H9 (cell line): ENCODE data around the gene ITIH4. TPM values are rescaled to one million over a fixed set of nuclear protein-coding genes. Genes with fewer than 3 reads are reported as not detected.

Source experiments
- DNase-seq: peaks from one replicate; pipeline ENCODE4 v3.0.0-alpha.2; 2017
- H2AFZ ChIP-seq: one replicate; pipeline ENCODE4 v1.6.1; 2013; ENCODE audit warnings: mild to moderate bottlenecking, low read length, control low read depth, moderate library complexity
- H2AK5ac ChIP-seq: 2 replicates; pipeline ENCODE4 v1.6.1; 2013; ENCODE audit warnings: low read length, control low read depth, mixed read lengths; ENCODE audit not compliant: insufficient read length
- H2BK120ac ChIP-seq: one replicate; pipeline ENCODE4 v1.6.1; 2013; ENCODE audit warnings: low read depth, mild to moderate bottlenecking, low read length, control low read depth, inconsistent platforms; ENCODE audit not compliant: poor library complexity, severe bottlenecking
- H2BK12ac ChIP-seq: 2 replicates; pipeline ENCODE4 v1.6.1; 2013; ENCODE audit warnings: low read length, control low read depth, mixed read lengths, low read depth; ENCODE audit not compliant: insufficient read length
- H2BK15ac ChIP-seq: 2 replicates; pipeline ENCODE4 v1.6.1; 2013; ENCODE audit warnings: low read depth, low read length, control low read depth
- H2BK20ac ChIP-seq: one replicate; pipeline ENCODE4 v1.6.1; 2013; ENCODE audit warnings: low read depth, mild to moderate bottlenecking, low read length, control low read depth, inconsistent platforms; ENCODE audit not compliant: poor library complexity, severe bottlenecking
- H2BK5ac ChIP-seq: 2 replicates; pipeline ENCODE4 v1.6.1; 2013; ENCODE audit warnings: low read length, control low read depth, mixed read lengths; ENCODE audit not compliant: insufficient read length
- H3K14ac ChIP-seq: 2 replicates; pipeline ENCODE4 v1.6.1; 2013; ENCODE audit warnings: low read length, control low read depth; ENCODE audit not compliant: insufficient read depth
- H3K18ac ChIP-seq: 2 replicates; pipeline ENCODE4 v1.6.1; 2013; ENCODE audit warnings: low read depth, mild to moderate bottlenecking, mixed read lengths, low read length, control low read depth; ENCODE audit not compliant: insufficient read length
- H3K23ac ChIP-seq: 2 replicates; pipeline ENCODE4 v1.6.1; 2013; ENCODE audit warnings: low read length, control low read depth, mixed read lengths, low read depth; ENCODE audit not compliant: insufficient read length
- H3K23me2 ChIP-seq: 2 replicates; pipeline ENCODE4 v1.6.1; 2013; ENCODE audit warnings: low read depth, mild to moderate bottlenecking, mixed read lengths, low read length, control low read depth; ENCODE audit not compliant: insufficient read length, poor library complexity, severe bottlenecking
- H3K27ac ChIP-seq: 2 replicates; pipeline ENCODE4 v1.5.1; 2013; ENCODE audit warnings: low read length, control low read depth, mixed read lengths, low read depth; ENCODE audit not compliant: insufficient read length
- H3K27me3 ChIP-seq: 2 replicates; pipeline ENCODE4 v1.6.1; 2013; ENCODE audit warnings: low read length, control low read depth, inconsistent platforms; ENCODE audit not compliant: insufficient read depth
- H3K4ac ChIP-seq: 2 replicates; pipeline ENCODE4 v1.6.1; 2013; ENCODE audit warnings: low read depth, mild to moderate bottlenecking, control low read depth, inconsistent platforms, low read length, moderate library complexity
- H3K4me1 ChIP-seq: 2 replicates; pipeline ENCODE4 v1.6.1; 2013; ENCODE audit warnings: low read length, control low read depth, inconsistent platforms; ENCODE audit not compliant: insufficient read depth
- H3K4me2 ChIP-seq: 2 replicates; pipeline ENCODE4 v1.6.1; 2013; ENCODE audit warnings: low read length, control low read depth, mixed read lengths; ENCODE audit not compliant: insufficient read length, insufficient read depth
- H3K56ac ChIP-seq: 2 replicates; pipeline ENCODE4 v1.6.1; 2013; ENCODE audit warnings: low read depth, mild to moderate bottlenecking, mixed read lengths, low read length, control low read depth; ENCODE audit not compliant: insufficient read length
- H3K79me1 ChIP-seq: 2 replicates; pipeline ENCODE4 v1.6.1; 2013; ENCODE audit warnings: low read depth, mild to moderate bottlenecking, moderate library complexity, low read length, control low read depth, inconsistent platforms; ENCODE audit not compliant: insufficient read depth, poor library complexity, severe bottlenecking
- H3K79me2 ChIP-seq: 2 replicates; pipeline ENCODE4 v1.6.1; 2013; ENCODE audit warnings: low read length, control low read depth, inconsistent platforms; ENCODE audit not compliant: insufficient read depth
- H3K9ac ChIP-seq: 2 replicates; pipeline ENCODE4 v1.6.1; 2013; ENCODE audit warnings: low read length, control low read depth, mixed read lengths; ENCODE audit not compliant: insufficient read length; ENCODE audit errors: extremely low read depth
- H3K9me3 ChIP-seq: one replicate; pipeline ENCODE4 v1.6.1; 2013; ENCODE audit warnings: low read depth, low read length, inconsistent platforms; ENCODE audit not compliant: control insufficient read depth
- H3T11ph ChIP-seq: one replicate; pipeline ENCODE4 v1.6.1; 2013; ENCODE audit warnings: mild to moderate bottlenecking, low read length, control low read depth, inconsistent platforms
- H4K20me1 ChIP-seq: one replicate; pipeline ENCODE4 v1.6.1; 2013; ENCODE audit not compliant: control insufficient read depth, insufficient read length, insufficient read depth
- H4K5ac ChIP-seq: 2 replicates; pipeline ENCODE4 v1.6.1; 2013; ENCODE audit warnings: low read depth, mild to moderate bottlenecking, mixed read lengths, low read length, control low read depth; ENCODE audit not compliant: insufficient read length
- H4K8ac ChIP-seq: replicated peaks from 2 replicates; pipeline ENCODE4 v1.6.1; 2013; ENCODE audit warnings: low read length, control low read depth, mixed read lengths, low read depth; ENCODE audit not compliant: insufficient read length
- H4K91ac ChIP-seq: 2 replicates; pipeline ENCODE4 v1.6.1; 2013; ENCODE audit warnings: low read depth, mild to moderate bottlenecking, moderate library complexity, mixed read lengths, low read length, control low read depth; ENCODE audit not compliant: insufficient read length
- H3K27ac Mint-ChIP-seq, 3 experiments: 2 replicates in 2 of 3; 3 replicates in 1 of 3; pipeline ENCODE4 v1.8.0; 2020 to 2021; ENCODE audit warnings: mixed read lengths in 3 of 3, mild to moderate bottlenecking in 1 of 3, moderate library complexity in 1 of 3
- H3K27me3 Mint-ChIP-seq: 2 replicates; pipeline ENCODE4 v1.8.0; 2021; ENCODE audit warnings: low read depth, mild to moderate bottlenecking, moderate library complexity, mixed read lengths
- H3K36me3 Mint-ChIP-seq, 3 experiments: 2 replicates in 2 of 3; 3 replicates in 1 of 3; pipeline ENCODE4 v1.8.0; 2020 to 2021; ENCODE audit warnings: low read depth in 3 of 3, mixed read lengths in 3 of 3; ENCODE audit not compliant: insufficient read depth in 1 of 3
- H3K4me1 Mint-ChIP-seq, 2 experiments: 2 replicates each; pipeline ENCODE4 v1.8.0; 2020; ENCODE audit warnings: mixed read lengths in 2 of 2
- H3K4me3 Mint-ChIP-seq, 2 experiments: 2 replicates in 1 of 2; 3 replicates in 1 of 2; pipeline ENCODE4 v1.8.0; 2020 to 2021; ENCODE audit warnings: mild to moderate bottlenecking in 2 of 2, mixed read lengths in 2 of 2, moderate library complexity in 1 of 2
- H3K9me3 Mint-ChIP-seq, 2 experiments: 2 replicates in 1 of 2; 3 replicates in 1 of 2; pipeline ENCODE4 v1.8.0; 2020; ENCODE audit warnings: mild to moderate bottlenecking in 2 of 2, mixed read lengths in 2 of 2, moderate library complexity in 1 of 2
- WGBS: extraction: QIAGEN DNeasy Blood & Tissue Kit; methylation state at CpG from one replicate; pipeline ENCODE4 v1.1.7; 2013; ENCODE audit warnings: missing lambda C conversion rate, low lambda C conversion rate, mixed read lengths; ENCODE audit not compliant: insufficient read length; ENCODE audit errors: extremely low coverage; 5-methylcytosine and 5-hydroxymethylcytosine counted together
- total RNA-seq: library from RNA; stranded (reverse); gene quantifications from 2 replicates; pipeline ENCODE4 v1.2.1, GENCODE V29; 2021
- TF ChIP-seq, protein P1 (sequence below): fragments of 200-600 bp; sonication (generic); conservative IDR thresholded peaks from 3 replicates; pipeline ENCODE4 v1.8.0; 2021; ENCODE audit warnings: antibody characterized with exemption, mild to moderate bottlenecking

ITIH4 gene
- total RNA-seq, 1 experiment from 2014 or later = 3.0 TPM

DNA sequence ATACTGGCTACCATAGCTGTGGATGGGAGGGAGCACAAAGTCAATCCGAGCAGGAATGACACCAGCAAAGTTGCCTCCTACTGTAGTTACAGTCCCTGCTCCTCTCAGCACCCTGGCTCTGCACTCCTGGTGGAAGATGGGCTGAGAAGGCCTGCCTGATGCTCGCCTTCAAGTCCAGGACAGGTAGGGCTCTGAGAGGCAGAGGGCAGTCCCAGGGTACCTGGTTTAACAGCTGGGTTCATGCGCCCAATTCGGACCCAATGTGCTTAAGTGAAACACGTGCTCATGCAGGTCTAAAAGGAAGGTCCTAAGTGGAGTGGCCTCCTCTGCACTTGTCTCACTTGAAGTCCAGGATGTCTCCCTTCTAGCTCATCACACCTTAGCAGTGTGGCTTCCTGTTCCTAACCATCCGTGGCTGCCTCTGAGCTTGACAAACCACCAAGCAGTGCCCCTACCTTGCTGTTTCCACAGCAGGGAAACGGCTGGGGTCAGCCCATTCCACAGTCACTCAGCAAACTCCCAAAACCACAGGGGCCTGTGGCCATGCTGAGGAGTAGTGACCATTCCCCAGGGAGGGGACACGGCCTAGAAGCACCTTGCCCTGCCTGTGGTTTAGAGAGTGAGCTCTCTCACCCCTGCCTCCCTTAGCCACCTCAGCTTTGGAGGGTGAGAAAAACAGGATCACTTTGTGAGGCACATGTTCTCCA, 8.2 kb upstream of the ITIH4 start:
- TF ChIP-seq, protein P1, sequence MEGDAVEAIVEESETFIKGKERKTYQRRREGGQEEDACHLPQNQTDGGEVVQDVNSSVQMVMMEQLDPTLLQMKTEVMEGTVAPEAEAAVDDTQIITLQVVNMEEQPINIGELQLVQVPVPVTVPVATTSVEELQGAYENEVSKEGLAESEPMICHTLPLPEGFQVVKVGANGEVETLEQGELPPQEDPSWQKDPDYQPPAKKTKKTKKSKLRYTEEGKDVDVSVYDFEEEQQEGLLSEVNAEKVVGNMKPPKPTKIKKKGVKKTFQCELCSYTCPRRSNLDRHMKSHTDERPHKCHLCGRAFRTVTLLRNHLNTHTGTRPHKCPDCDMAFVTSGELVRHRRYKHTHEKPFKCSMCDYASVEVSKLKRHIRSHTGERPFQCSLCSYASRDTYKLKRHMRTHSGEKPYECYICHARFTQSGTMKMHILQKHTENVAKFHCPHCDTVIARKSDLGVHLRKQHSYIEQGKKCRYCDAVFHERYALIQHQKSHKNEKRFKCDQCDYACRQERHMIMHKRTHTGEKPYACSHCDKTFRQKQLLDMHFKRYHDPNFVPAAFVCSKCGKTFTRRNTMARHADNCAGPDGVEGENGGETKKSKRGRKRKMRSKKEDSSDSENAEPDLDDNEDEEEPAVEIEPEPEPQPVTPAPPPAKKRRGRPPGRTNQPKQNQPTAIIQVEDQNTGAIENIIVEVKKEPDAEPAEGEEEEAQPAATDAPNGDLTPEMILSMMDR = no peak
- Histone ChIP-seq H3K79me2 (no peaks in the 10 kb centered on the region), H2BK15ac (no peak overlapping the region), H4K91ac (no peak overlapping the region), H3K4ac (no peak overlapping the region), H3K56ac (no peak overlapping the region), H3K23me2 (no peaks in the 10 kb centered on the region), H3K79me1 (no peaks in the 10 kb centered on the region), H3K18ac (no peak overlapping the region), H4K5ac (no peak overlapping the region), H3T11ph (no peak overlapping the region), H3K4me1 (no peaks in the 10 kb centered on the region), H3K9ac (no peak overlapping the region), H4K20me1 (no peaks in the 10 kb centered on the region), H3K27me3 (no peaks in the 10 kb centered on the region), H2BK120ac (no peak overlapping the region), H3K14ac (no peak overlapping the region; the same call in 1 of the 2 replicates), H2BK12ac (no peak overlapping the region), H4K8ac (no peak overlapping the region), H3K23ac (no peak overlapping the region), H2AK5ac (no peak overlapping the region), H3K4me2 (no peak overlapping the region), H2BK20ac (no peak overlapping the region), H2BK5ac (no peak overlapping the region), H3K27ac (no peak overlapping the region), H2AFZ (no peak overlapping the region), H3K9me3 (no peaks in the 10 kb centered on the region)
- Mint-ChIP-seq H3K36me3 (peaks cover 0 to 12% (median 3%) of the 10 kb centered on the region in 3 experiments; a peak in 6 of 7 replicates), H3K27me3 (no peaks in the 10 kb centered on the region), H3K27ac (no peak overlapping the region), H3K4me1 (peaks cover 6 to 22% of the 10 kb centered on the region in 2 experiments), H3K9me3 (no peaks in the 10 kb centered on the region), H3K4me3 (no peak overlapping the region)
- no peak for DNase-seq
- no CpG with 5 or more reads among the region's 8 CpGs for WGBS
